HTR-8/SVneo (cell line): Measurements from ENCODE around the gene NOS1.
"Not testable (repeated sequence)": the region's sequence is repeated elsewhere in the genome, so short reads cannot be mapped to it uniquely, and the experiment has no call there.

ENCODE experiments used
- DNase-seq: peaks from one replicate; pipeline ENCODE4 v3.0.0; 2011; ENCODE audit warnings: low spot score, mixed read lengths; ENCODE audit not compliant: insufficient read length
- FAIRE-seq: peaks from 2 replicates; lab custom pipeline; 2011; peaks lifted over from hg19 to GRCh38; lab: Jason Lieb, UNC

Gene NOS1

GRCh38 chr12:117216686-117217085, 144.7 kb downstream of the NOS1 start:
- FAIRE-seq (no peak), DNase-seq (no peak)

GRCh38 chr12:117214797-117215196, 146.6 kb downstream of the NOS1 start:
- no peak for DNase-seq
- no peak for FAIRE-seq

- FAIRE-seq = no peak
Measured at GRCh38 chr12:117213295-117213808, 148.1 kb downstream of the NOS1 start.

GRCh38 chr12:117212563-117213190, 148.7 kb downstream of the NOS1 start:
- peak; percentile 79 for DNase-seq

More at GRCh38 chr12:117213295-117213808, 148.1 kb downstream of the NOS1 start:
- DNase-seq = no peak

GRCh38 chr12:117210266-117210918, 151.0 kb downstream of the NOS1 start:
- no peak for FAIRE-seq
- DNase-seq = no peak

More at GRCh38 chr12:117212563-117213190, 148.7 kb downstream of the NOS1 start:
- FAIRE-seq = no peak

GRCh38 chr12:117209626-117210025, 151.8 kb downstream of the NOS1 start:
- no peak for DNase-seq
- FAIRE-seq = no peak

- FAIRE-seq = no peak
- DNase-seq = no peak
Measured at GRCh38 chr12:117208811-117209455, 152.5 kb downstream of the NOS1 start.

- DNase-seq (no peak), FAIRE-seq (no peak)
Measured at GRCh38 chr12:117208206-117208605, 153.2 kb downstream of the NOS1 start.

GRCh38 chr12:117207675-117208074, 153.8 kb downstream of the NOS1 start:
- DNase-seq (no peak), FAIRE-seq (no peak)

- DNase-seq (no peak), FAIRE-seq (no peak)
Measured at GRCh38 chr12:117202556-117202955, 158.9 kb downstream of the NOS1 start.

GRCh38 chr12:117202033-117202432, 159.4 kb downstream of the NOS1 start:
- FAIRE-seq (no peak), DNase-seq (no peak)

GRCh38 chr12:117199956-117200744, 161.3 kb downstream of the NOS1 start:
- not testable (repeated sequence) for DNase-seq, FAIRE-seq

GRCh38 chr12:117196334-117196733, 165.1 kb downstream of the NOS1 start:
- FAIRE-seq, DNase-seq: not testable (repeated sequence)

- not testable (repeated sequence) for FAIRE-seq, DNase-seq
Measured at GRCh38 chr12:117195027-117195426, 166.4 kb downstream of the NOS1 start.

GRCh38 chr12:117193903-117194302, 167.5 kb downstream of the NOS1 start:
- DNase-seq (no peak), FAIRE-seq (no peak)

GRCh38 chr12:117192581-117192980, 168.8 kb downstream of the NOS1 start:
- not testable (repeated sequence) for DNase-seq, FAIRE-seq

GRCh38 chr12:117192057-117192456, 169.4 kb downstream of the NOS1 start:
- FAIRE-seq (no peak), DNase-seq (no peak)

GRCh38 chr12:117190210-117190781, 171.1 kb downstream of the NOS1 start, which contains the start of gene FBXO21:
FBXO21 (minus strand) TSS chr12:117190470; CDS start chr12:117190456, 14 bp downstream.
- FAIRE-seq = peak; percentile 89
- peak; percentile 89 for DNase-seq

- DNase-seq = peak; percentile 21
Measured at GRCh38 chr12:117189725-117190209, 171.7 kb downstream of the NOS1 start.

More at GRCh38 chr12:117189725-117190209, 171.7 kb downstream of the NOS1 start:
- no peak for FAIRE-seq
